Fibroblast of lung (primary cell): Measurements from ENCODE around the gene YTHDC2. TPM values are rescaled to one million over a fixed set of nuclear protein-coding genes. Genes with fewer than 3 reads are reported as not detected.

Experiments used
- DNase-seq, 2 donors: peaks; one replicate each; pipeline versions ENCODE4 v3.0.0 to v3.0.0-alpha.2; 2010; ENCODE audit warnings: low read depth in 2 of 2
- H2AFZ ChIP-seq: 2 replicates; pipeline ENCODE4 v1.5.1; 2012; ENCODE audit warnings: low read length, control low read depth, inconsistent platforms
- H3K27ac ChIP-seq: 2 replicates; pipeline ENCODE4 v1.5.1; 2011; ENCODE audit warnings: low read length, control low read depth; ENCODE audit not compliant: insufficient read depth
- H3K27me3 ChIP-seq: 2 replicates; pipeline ENCODE4 v1.5.1; 2011; ENCODE audit warnings: mild to moderate bottlenecking, low read length; ENCODE audit not compliant: control insufficient read depth, insufficient read depth
- H3K36me3 ChIP-seq: 2 replicates; pipeline ENCODE4 v1.5.1; 2011; ENCODE audit warnings: low read length; ENCODE audit not compliant: control insufficient read depth, insufficient read depth
- H3K4me1 ChIP-seq: 2 replicates; pipeline ENCODE4 v1.5.1; 2011; ENCODE audit warnings: low read length; ENCODE audit not compliant: control insufficient read depth, insufficient read depth; ENCODE audit errors: extremely low read depth
- H3K4me2 ChIP-seq: 2 replicates; pipeline ENCODE4 v1.5.1; 2011; ENCODE audit warnings: low read length, control low read depth; ENCODE audit not compliant: insufficient read depth; ENCODE audit errors: extremely low read depth
- H3K4me3 ChIP-seq, 4 experiments: fragments of 200-600 bp in 1 of 4; sonication (generic) in 1 of 4; replicated peaks in 1 of 4; 2 replicates each; pipeline ENCODE4 v1.5.1; 2011 to 2016; ENCODE audit warnings: low read length in 4 of 4, low read depth in 3 of 4, mild to moderate bottlenecking in 3 of 4, control low read depth in 2 of 4, inconsistent platforms in 1 of 4, mixed read lengths in 1 of 4; ENCODE audit not compliant: insufficient read depth in 1 of 4; ENCODE audit errors: control extremely low read depth in 1 of 4
- H3K79me2 ChIP-seq: 2 replicates; pipeline ENCODE4 v1.5.1; 2012; ENCODE audit warnings: mild to moderate bottlenecking, low read length, inconsistent platforms; ENCODE audit not compliant: control insufficient read depth, insufficient read depth
- H3K9ac ChIP-seq: 2 replicates; pipeline ENCODE4 v1.5.1; 2011; ENCODE audit warnings: mild to moderate bottlenecking, low read length, control low read depth; ENCODE audit not compliant: insufficient read depth
- H3K9me3 ChIP-seq: 2 replicates; pipeline ENCODE4 v1.5.1; 2012; ENCODE audit warnings: low read depth, low read length; ENCODE audit not compliant: control insufficient read depth, insufficient read depth
- H4K20me1 ChIP-seq: 2 replicates; pipeline ENCODE4 v1.5.1; 2011; ENCODE audit warnings: low read length; ENCODE audit not compliant: control insufficient read depth, insufficient read depth; ENCODE audit errors: extremely low read depth
- CTCF ChIP-seq, 2 donors: IDR thresholded peaks in 1 of 2; conservative IDR thresholded peaks in 1 of 2; 1 replicate in 1 of 2; 2 replicates in 1 of 2; pipeline ENCODE4 v1.5.1; 2011 to 2012; ENCODE audit warnings: low read length in 2 of 2, control low read depth in 1 of 2, inconsistent platforms in 1 of 2, low read depth in 1 of 2, mild to moderate bottlenecking in 1 of 2
- EZH2 ChIP-seq: IDR thresholded peaks from 2 replicates; pipeline ENCODE4 v1.5.1; 2012; ENCODE audit warnings: low read length, control low read depth, mild to moderate bottlenecking; ENCODE audit errors: missing control alignments
- polyA plus RNA-seq, 2 donors: library from polyadenylated mRNA; depleted of rRNA in 1 of 2; stranded (reverse) in 1 of 2; unstranded in 1 of 2; fragments of >200 nt; gene quantifications; 2 replicates each; pipeline ENCODE4 v1.2.1, GENCODE V29; 2011 to 2012; ENCODE audit warnings: missing spikeins in 1 of 2
- total RNA-seq: library from RNA; depleted of rRNA; stranded (reverse); fragments of >200 nt; gene quantifications from 2 replicates; pipeline ENCODE4 v1.2.1, GENCODE V29; 2014

YTHDC2 gene
- total and polyA plus RNA-seq, 2 donors (not counting 1 experiment from before 2014, with no cell fraction given), result 8.3 to 32.7 TPM

DNA sequence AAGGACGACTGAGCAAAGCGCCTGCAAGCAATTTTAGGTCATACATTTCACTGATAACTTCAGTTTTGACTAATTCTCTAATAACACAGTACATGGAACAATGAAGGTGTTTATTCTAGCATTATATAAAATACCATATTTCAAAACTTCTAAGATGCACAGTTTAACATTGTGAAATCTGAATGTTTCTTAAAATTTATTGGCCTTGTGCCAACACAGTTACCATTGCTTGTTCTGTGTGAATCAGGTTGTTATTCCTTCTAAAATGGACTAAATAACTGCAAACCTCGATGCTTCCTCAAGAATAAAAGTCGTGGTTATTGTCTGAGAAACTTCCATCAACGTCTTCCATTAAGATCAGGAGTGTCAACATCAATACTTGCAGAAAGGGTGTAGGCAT, 33.3 kb upstream of the YTHDC2 start:
- H3K4me2 ChIP-seq, result no peak overlapping the region
- no peaks in the 10 kb centered on the region for H3K36me3 ChIP-seq
- TF ChIP-seq CTCF (conservative IDR thresholded peaks at IDR 0.05 in 1 of 2, IDR thresholded peaks at IDR 0.05 in 1 of 2; ENCODE audit: low read depth in 1 of 2, low read length in 2 of 2) (no peak), EZH2 (no peak)
- H3K9ac ChIP-seq, result no peak overlapping the region
- no peaks in the 10 kb centered on the region for H3K4me1 ChIP-seq
- H3K79me2 ChIP-seq, result no peaks in the 10 kb centered on the region
- H4K20me1 ChIP-seq, result no peaks in the 10 kb centered on the region
- H3K4me3 ChIP-seq, result no peak overlapping the region
- no peaks in the 10 kb centered on the region for H3K9me3 ChIP-seq
- no peak overlapping the region for H3K27ac ChIP-seq
- H2AFZ ChIP-seq, result no peak overlapping the region
- no peaks in the 10 kb centered on the region for H3K27me3 ChIP-seq
- peak in 1 of 2 donors; percentile 14 for DNase-seq

- Histone ChIP-seq H2AFZ (peak overlapping the region; percentile 70), H3K4me2 (peak overlapping the region; percentile 94), H3K36me3 (no peaks in the 10 kb centered on the region), H3K79me2 (no peaks in the 10 kb centered on the region), H3K9me3 (no peaks in the 10 kb centered on the region), H3K4me3 (peak overlapping the region; percentile 76 to 83 (median 82)), H3K27ac (no peak overlapping the region), H3K27me3 (no peaks in the 10 kb centered on the region), H3K4me1 (peaks cover 11% of the 10 kb centered on the region), H4K20me1 (no peaks in the 10 kb centered on the region), H3K9ac (peak overlapping the region; percentile 69)
- no peak for TF ChIP-seq EZH2
- TF ChIP-seq CTCF (conservative IDR thresholded peaks at IDR 0.05 in 1 of 2, IDR thresholded peaks at IDR 0.05 in 1 of 2; ENCODE audit: low read depth in 1 of 2, low read length in 2 of 2), result no peak
- DNase-seq, result peak; percentile 18
These were observed 26.1 kb upstream of the YTHDC2 start for GRCh38 chr5:113487416-113487780.

DNA sequence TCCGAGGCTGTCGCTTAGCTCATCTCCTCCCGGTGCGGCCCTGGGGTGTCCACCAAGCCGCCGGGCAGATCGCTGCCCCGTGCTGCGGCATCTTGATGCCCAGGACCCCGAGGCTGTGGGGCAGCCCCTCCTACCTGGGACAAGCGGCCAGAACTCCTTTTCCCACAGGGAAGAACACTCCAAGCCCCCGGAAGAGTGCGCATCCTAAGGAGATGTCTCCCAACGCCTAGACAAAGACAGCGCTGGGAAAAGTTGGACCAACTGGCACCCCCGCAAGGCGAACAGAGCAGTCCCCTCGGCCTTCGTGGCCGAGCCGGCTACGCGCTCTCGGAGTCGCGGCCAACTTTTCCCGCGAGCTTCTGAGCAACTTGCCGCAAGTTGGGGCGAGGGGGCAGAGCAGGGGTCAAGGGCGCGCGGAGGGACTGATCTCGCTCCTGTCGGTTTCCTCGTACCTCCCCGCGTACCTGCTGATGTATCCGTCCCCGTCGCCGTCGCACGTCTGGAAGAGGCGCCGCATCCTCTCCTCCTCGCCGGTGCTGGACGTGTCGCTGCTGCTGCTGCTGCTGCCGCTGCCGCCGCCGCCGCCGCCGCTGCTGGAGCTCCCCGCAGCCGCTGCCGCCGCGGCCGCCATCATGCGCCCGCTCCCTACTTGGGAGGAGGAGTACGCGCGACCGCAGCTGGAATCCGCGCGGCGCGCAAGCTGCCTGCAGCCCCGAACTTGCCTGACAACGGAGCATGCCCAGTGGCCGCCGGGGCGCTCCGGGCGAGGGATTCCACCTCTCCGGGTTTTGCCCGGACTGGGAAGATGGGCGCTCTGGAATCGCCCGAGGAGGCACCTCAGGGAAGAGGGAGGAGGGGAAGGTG, 25.5 kb upstream of the YTHDC2 start, which contains the start of gene MCC:
MCC (minus strand) TSS at position 673 of the 864 bp plus-strand sequence.
- Histone ChIP-seq H3K4me2 (peak within 1 kb of the TSS; percentile 94), H3K9ac (peak within 1 kb of the TSS; percentile 69), H2AFZ (peak within 1 kb of the TSS; percentile 71), H4K20me1 (no peaks in the 10 kb centered on the region), H3K27ac (peak within 1 kb of the TSS; percentile 23), H3K9me3 (no peaks in the 10 kb centered on the region), H3K27me3 (no peaks in the 10 kb centered on the region), H3K79me2 (no peaks in the 10 kb centered on the region), H3K36me3 (no peaks in the 10 kb centered on the region), H3K4me1 (peaks cover 11% of the 10 kb centered on the region), H3K4me3 (peak within 1 kb of the TSS; percentile 76 to 83 (median 82))
- DNase-seq, result peak; percentile 90 to 95
- TF ChIP-seq CTCF (conservative IDR thresholded peaks at IDR 0.05 in 1 of 2, IDR thresholded peaks at IDR 0.05 in 1 of 2; ENCODE audit: low read depth in 1 of 2, low read length in 2 of 2) (no peak), EZH2 (peak; percentile 46)
